Fibroblast of villous mesenchyme (primary cell): ENCODE data around the gene TSPAN12. TPM values are rescaled to one million over a fixed set of nuclear protein-coding genes. Genes with fewer than 3 reads are reported as not detected.

Source experiments
- DNase-seq: peaks from one replicate; pipeline ENCODE4 v3.0.0-alpha.2; 2010; ENCODE audit warnings: low read depth
- H3K4me3 ChIP-seq: 2 replicates; pipeline ENCODE4 v1.5.1; 2011; ENCODE audit warnings: low read depth, mild to moderate bottlenecking, low read length
- total RNA-seq: library from RNA; depleted of rRNA; stranded (reverse); fragments of >200 nt; gene quantifications from 2 replicates; pipeline ENCODE4 v1.2.3, GENCODE V29; 2012
- TF ChIP-seq, protein P1 (sequence below): IDR thresholded peaks from 2 replicates; pipeline ENCODE4 v1.5.1; 2012; ENCODE audit warnings: low read depth, mild to moderate bottlenecking, low read length; ENCODE audit not compliant: insufficient read depth

TSPAN12 gene
- total RNA-seq, 1 donor, result 4.7 TPM

GRCh38 chr7:120833546-120833945, 24.4 kb downstream of the TSPAN12 start:
- H3K4me3 ChIP-seq, result no peak overlapping the region
- peak; percentile 9 for DNase-seq
- TF ChIP-seq, protein P1, sequence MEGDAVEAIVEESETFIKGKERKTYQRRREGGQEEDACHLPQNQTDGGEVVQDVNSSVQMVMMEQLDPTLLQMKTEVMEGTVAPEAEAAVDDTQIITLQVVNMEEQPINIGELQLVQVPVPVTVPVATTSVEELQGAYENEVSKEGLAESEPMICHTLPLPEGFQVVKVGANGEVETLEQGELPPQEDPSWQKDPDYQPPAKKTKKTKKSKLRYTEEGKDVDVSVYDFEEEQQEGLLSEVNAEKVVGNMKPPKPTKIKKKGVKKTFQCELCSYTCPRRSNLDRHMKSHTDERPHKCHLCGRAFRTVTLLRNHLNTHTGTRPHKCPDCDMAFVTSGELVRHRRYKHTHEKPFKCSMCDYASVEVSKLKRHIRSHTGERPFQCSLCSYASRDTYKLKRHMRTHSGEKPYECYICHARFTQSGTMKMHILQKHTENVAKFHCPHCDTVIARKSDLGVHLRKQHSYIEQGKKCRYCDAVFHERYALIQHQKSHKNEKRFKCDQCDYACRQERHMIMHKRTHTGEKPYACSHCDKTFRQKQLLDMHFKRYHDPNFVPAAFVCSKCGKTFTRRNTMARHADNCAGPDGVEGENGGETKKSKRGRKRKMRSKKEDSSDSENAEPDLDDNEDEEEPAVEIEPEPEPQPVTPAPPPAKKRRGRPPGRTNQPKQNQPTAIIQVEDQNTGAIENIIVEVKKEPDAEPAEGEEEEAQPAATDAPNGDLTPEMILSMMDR, result no peak

- no peak overlapping the region for H3K4me3 ChIP-seq
- no peak for DNase-seq
- TF ChIP-seq, protein P1, result no peak
These were observed 25.1 kb downstream of the TSPAN12 start for GRCh38 chr7:120832803-120833202.

GRCh38 chr7:120831260-120831659, 26.7 kb downstream of the TSPAN12 start:
- TF ChIP-seq, protein P1, result no peak
- no peak overlapping the region for H3K4me3 ChIP-seq
- DNase-seq, result no peak

- TF ChIP-seq, protein P1, result no peak
- DNase-seq, result no peak
- no peak overlapping the region for H3K4me3 ChIP-seq
These were observed 28.5 kb downstream of the TSPAN12 start for GRCh38 chr7:120829487-120829886.

- no peak overlapping the region for H3K4me3 ChIP-seq
- TF ChIP-seq, protein P1, result no peak
- DNase-seq, result no peak
These were observed 29.4 kb downstream of the TSPAN12 start for GRCh38 chr7:120828528-120828927.

GRCh38 chr7:120827371-120828118, 30.4 kb downstream of the TSPAN12 start:
- no peak overlapping the region for H3K4me3 ChIP-seq
- DNase-seq, result no peak
- TF ChIP-seq, protein P1, result no peak

- DNase-seq, result peak; percentile 30
- TF ChIP-seq, protein P1, result no peak
- no peak overlapping the region for H3K4me3 ChIP-seq
These were observed 32.4 kb downstream of the TSPAN12 start for GRCh38 chr7:120825576-120825975.
